Measurements from ENCODE around the gene ENOPH1.
"Not testable (repeated sequence)": the region's sequence is repeated elsewhere in the genome, so short reads cannot be mapped to it uniquely, and the experiment has no call there.

Gene ENOPH1

GRCh38 chr4:82447886-82448285 is 17.5 kb downstream of the ENOPH1 start:
- peak; percentile 11 for DNase-seq (ENCODE audit: low read depth)
- Histone ChIP-seq H3K9ac (ENCODE audit: low read length) (no peak overlapping the region), H3K4me1 (ENCODE audit: control insufficient read depth, insufficient read depth, low read length) (no peaks in the 10 kb centered on the region), H3K36me3 (ENCODE audit: control insufficient read depth, insufficient read depth, low read length, severe bottlenecking) (peaks cover 31% of the 10 kb centered on the region), H3K9me3 (ENCODE audit: control insufficient read depth, low read length) (no peaks in the 10 kb centered on the region), H3K4me3 (ENCODE audit: low read length) (no peak overlapping the region), H3K27me3 (replicated peaks; ENCODE audit: control insufficient read depth, insufficient read depth, low read length) (no peaks in the 10 kb centered on the region)

GRCh38 chr4:82450966-82451755 is 20.8 kb downstream of the ENOPH1 start:
- no peak for DNase-seq (ENCODE audit: low read depth)
- no peaks in the 10 kb centered on the region for H3K4me1 ChIP-seq (ENCODE audit: control insufficient read depth, insufficient read depth, low read length)
- H3K4me3 ChIP-seq (ENCODE audit: low read length), result no peak overlapping the region
- no peak overlapping the region for H3K9ac ChIP-seq (ENCODE audit: low read length)
- no peaks in the 10 kb centered on the region for H3K9me3 ChIP-seq (ENCODE audit: control insufficient read depth, low read length)
- no peaks in the 10 kb centered on the region for H3K27me3 ChIP-seq (replicated peaks; ENCODE audit: control insufficient read depth, insufficient read depth, low read length)
- H3K36me3 ChIP-seq (ENCODE audit: control insufficient read depth, insufficient read depth, low read length, severe bottlenecking), result peaks cover 39% of the 10 kb centered on the region

- Histone ChIP-seq H3K9ac (ENCODE audit: low read length) (no peak overlapping the region), H3K4me3 (ENCODE audit: low read length) (no peak overlapping the region), H3K4me1 (ENCODE audit: control insufficient read depth, insufficient read depth, low read length) (no peaks in the 10 kb centered on the region), H3K36me3 (ENCODE audit: control insufficient read depth, insufficient read depth, low read length, severe bottlenecking) (peaks cover 47% of the 10 kb centered on the region), H3K27me3 (replicated peaks; ENCODE audit: control insufficient read depth, insufficient read depth, low read length) (no peaks in the 10 kb centered on the region), H3K9me3 (ENCODE audit: control insufficient read depth, low read length) (no peaks in the 10 kb centered on the region)
- DNase-seq (ENCODE audit: low read depth), result no peak
These were observed 21.6 kb downstream of the ENOPH1 start for GRCh38 chr4:82452026-82452425.

- Histone ChIP-seq H3K4me3 (ENCODE audit: low read length) (no peak overlapping the region), H3K9me3 (ENCODE audit: control insufficient read depth, low read length) (no peaks in the 10 kb centered on the region), H3K27me3 (replicated peaks; ENCODE audit: control insufficient read depth, insufficient read depth, low read length) (no peaks in the 10 kb centered on the region), H3K36me3 (ENCODE audit: control insufficient read depth, insufficient read depth, low read length, severe bottlenecking) (peaks cover 52% of the 10 kb centered on the region), H3K9ac (ENCODE audit: low read length) (no peak overlapping the region), H3K4me1 (ENCODE audit: control insufficient read depth, insufficient read depth, low read length) (peaks cover 6% of the 10 kb centered on the region)
- DNase-seq (ENCODE audit: low read depth), result no peak
These were observed 26.9 kb downstream of the ENOPH1 start for GRCh38 chr4:82457266-82457665.

- Histone ChIP-seq H3K9ac (ENCODE audit: low read length) (no peak overlapping the region), H3K27me3 (replicated peaks; ENCODE audit: control insufficient read depth, insufficient read depth, low read length) (no peaks in the 10 kb centered on the region), H3K4me1 (ENCODE audit: control insufficient read depth, insufficient read depth, low read length) (peaks cover 12% of the 10 kb centered on the region), H3K9me3 (ENCODE audit: control insufficient read depth, low read length) (no peaks in the 10 kb centered on the region), H3K4me3 (ENCODE audit: low read length) (no peak overlapping the region), H3K36me3 (ENCODE audit: control insufficient read depth, insufficient read depth, low read length, severe bottlenecking) (peaks cover 45% of the 10 kb centered on the region)
- DNase-seq (ENCODE audit: low read depth), result no peak
These were observed 28.3 kb downstream of the ENOPH1 start for GRCh38 chr4:82458729-82459128.

- DNase-seq (ENCODE audit: low read depth), result no peak
- Histone ChIP-seq H3K9me3 (ENCODE audit: control insufficient read depth, low read length) (no peaks in the 10 kb centered on the region), H3K9ac (ENCODE audit: low read length) (peak overlapping the region; percentile 20), H3K36me3 (ENCODE audit: control insufficient read depth, insufficient read depth, low read length, severe bottlenecking) (peaks cover 37% of the 10 kb centered on the region), H3K4me3 (ENCODE audit: low read length) (no peak overlapping the region), H3K27me3 (replicated peaks; ENCODE audit: control insufficient read depth, insufficient read depth, low read length) (no peaks in the 10 kb centered on the region), H3K4me1 (ENCODE audit: control insufficient read depth, insufficient read depth, low read length) (peaks cover 12% of the 10 kb centered on the region)
These were observed 31.3 kb downstream of the ENOPH1 start for GRCh38 chr4:82461710-82462109.

- no peaks in the 10 kb centered on the region for H3K27me3 ChIP-seq (replicated peaks; ENCODE audit: control insufficient read depth, insufficient read depth, low read length)
- peak; percentile 96 for DNase-seq (ENCODE audit: low read depth)
- H3K9me3 ChIP-seq (ENCODE audit: control insufficient read depth, low read length), result no peaks in the 10 kb centered on the region
- peak overlapping the region; percentile 20 for H3K9ac ChIP-seq (ENCODE audit: low read length)
- H3K4me3 ChIP-seq (ENCODE audit: low read length), result no peak overlapping the region
- peaks cover 12% of the 10 kb centered on the region for H3K4me1 ChIP-seq (ENCODE audit: control insufficient read depth, insufficient read depth, low read length)
- peaks cover 30% of the 10 kb centered on the region for H3K36me3 ChIP-seq (ENCODE audit: control insufficient read depth, insufficient read depth, low read length, severe bottlenecking)
These were observed 32.0 kb downstream of the ENOPH1 start for GRCh38 chr4:82462415-82462831.

- Histone ChIP-seq H3K9ac (ENCODE audit: low read length) (no peak overlapping the region), H3K4me1 (ENCODE audit: control insufficient read depth, insufficient read depth, low read length) (peaks cover 12% of the 10 kb centered on the region), H3K36me3 (ENCODE audit: control insufficient read depth, insufficient read depth, low read length, severe bottlenecking) (peaks cover 25% of the 10 kb centered on the region), H3K9me3 (ENCODE audit: control insufficient read depth, low read length) (no peaks in the 10 kb centered on the region), H3K27me3 (replicated peaks; ENCODE audit: control insufficient read depth, insufficient read depth, low read length) (no peaks in the 10 kb centered on the region), H3K4me3 (ENCODE audit: low read length) (no peak overlapping the region)
- no peak for DNase-seq (ENCODE audit: low read depth)
These were observed 32.8 kb downstream of the ENOPH1 start for GRCh38 chr4:82463221-82463620.

GRCh38 chr4:82467471-82467870 is 37.1 kb downstream of the ENOPH1 start:
- no peak overlapping the region for H3K4me3 ChIP-seq (ENCODE audit: low read length)
- H3K9me3 ChIP-seq (ENCODE audit: control insufficient read depth, low read length), result no peaks in the 10 kb centered on the region
- no peak overlapping the region for H3K9ac ChIP-seq (ENCODE audit: low read length)
- no peaks in the 10 kb centered on the region for H3K36me3 ChIP-seq (ENCODE audit: control insufficient read depth, insufficient read depth, low read length, severe bottlenecking)
- H3K4me1 ChIP-seq (ENCODE audit: control insufficient read depth, insufficient read depth, low read length), result peaks cover 13% of the 10 kb centered on the region
- H3K27me3 ChIP-seq (replicated peaks; ENCODE audit: control insufficient read depth, insufficient read depth, low read length), result no peaks in the 10 kb centered on the region
- no peak for DNase-seq (ENCODE audit: low read depth)

- Histone ChIP-seq H3K9me3 (ENCODE audit: control insufficient read depth, low read length) (no peaks in the 10 kb centered on the region), H3K4me1 (ENCODE audit: control insufficient read depth, insufficient read depth, low read length) (peaks cover 8% of the 10 kb centered on the region), H3K9ac (ENCODE audit: low read length) (peak overlapping the region; percentile 11), H3K27me3 (replicated peaks; ENCODE audit: control insufficient read depth, insufficient read depth, low read length) (no peaks in the 10 kb centered on the region), H3K36me3 (ENCODE audit: control insufficient read depth, insufficient read depth, low read length, severe bottlenecking) (no peaks in the 10 kb centered on the region), H3K4me3 (ENCODE audit: low read length) (no peak overlapping the region)
- peak; percentile 54 for DNase-seq (ENCODE audit: low read depth)
These were observed 39.5 kb downstream of the ENOPH1 start for GRCh38 chr4:82469791-82470345.

- not testable (repeated sequence) for H3K36me3 ChIP-seq (ENCODE audit: control insufficient read depth, insufficient read depth, low read length, severe bottlenecking); DNase-seq (ENCODE audit: low read depth)
These were observed 42.7 kb downstream of the ENOPH1 start for GRCh38 chr4:82473080-82473479.

More at GRCh38 chr4:82473080-82473479, 42.7 kb downstream of the ENOPH1 start:
- H3K27me3 ChIP-seq (replicated peaks; ENCODE audit: control insufficient read depth, insufficient read depth, low read length); H3K9ac ChIP-seq (ENCODE audit: low read length); H3K9me3 ChIP-seq (ENCODE audit: control insufficient read depth, low read length); H3K4me3 ChIP-seq (ENCODE audit: low read length); H3K4me1 ChIP-seq (ENCODE audit: control insufficient read depth, insufficient read depth, low read length): not testable (repeated sequence)
